HCT116 (cell line): Measurements from ENCODE around the gene CECR2. TPM values are rescaled to one million over a fixed set of nuclear protein-coding genes. Genes with fewer than 3 reads are reported as not detected.

Source experiments
- ATAC-seq: fragments of 200-7000 bp; cut with Tn5 transposase; 2 replicates; pipeline ENCODE4 v1.9.1; 2020; ENCODE audit warnings: mild to moderate bottlenecking, moderate library complexity
- BruUV-seq: library from RNA; stranded (reverse); fragments of 400-500 nt; replicated peaks from 2 replicates; lab custom pipeline; 2021; lab: Mats Ljungman, UMichigan
- CTCF ChIA-PET: fragments of 300-600 bp; sonication (Branson Sonifier 250); formaldehyde crosslinking; loops from one replicate; lab custom pipeline; 2021; ENCODE audit warnings: antibody characterized with exemption; lab: Charles Lee
- POLR2A ChIA-PET: fragments of 300-600, 350-600 bp; sonication (Branson Sonifier 250); formaldehyde crosslinking; loops from one replicate; lab custom pipeline; 2021; ENCODE audit warnings: antibody characterized with exemption; lab: Charles Lee
- RAD21 ChIA-PET, 2 experiments: fragments of 300-600 bp; sonication (Branson Sonifier 250); formaldehyde crosslinking; loops; one replicate each; lab custom pipeline; 2023; ENCODE audit warnings: low total read pairs in 2 of 2; ENCODE audit not compliant: uncharacterized antibody in 2 of 2, unreplicated experiment in 2 of 2, low non-redundant PET in 1 of 2; lab: Charles Lee
- DNase-seq: peaks from one replicate; pipeline ENCODE4 v3.0.0-alpha.2; 2010; ENCODE audit warnings: low read depth, low spot score
- H2AFZ ChIP-seq: fragments of 200-600 bp; shearing (Covaris generic), sonication (generic); 2 replicates; pipeline ENCODE4 v1.6.1; 2017; ENCODE audit warnings: low read depth, mixed run types, mixed read lengths, antibody characterized with exemption, low read length; ENCODE audit not compliant: poor library complexity, severe bottlenecking
- H3K27ac ChIP-seq: 2 replicates; pipeline ENCODE4 v1.5.1; 2012; ENCODE audit warnings: low read depth, low read length
- H3K27me3 ChIP-seq: fragments of 200-600 bp; sonication (generic); 2 replicates; pipeline ENCODE4 v1.6.1; 2016; ENCODE audit warnings: mixed run types, low read length, mixed read lengths; ENCODE audit not compliant: insufficient read depth
- H3K36me3 ChIP-seq, 2 experiments: fragments of 200-500 bp in 1 of 2; fragments of 200-600 bp in 1 of 2; sonication (Bioruptor generic) in 1 of 2; sonication (generic) in 1 of 2; 2 replicates each; pipeline versions ENCODE4 v1.5.1 to v1.6.1; 2014 to 2016; ENCODE audit warnings: low read length in 2 of 2, inconsistent platforms in 1 of 2, mixed read lengths in 1 of 2, mixed run types in 1 of 2; ENCODE audit not compliant: insufficient read depth in 2 of 2, control insufficient read depth in 1 of 2
- H3K4me1 ChIP-seq, 2 experiments: fragments of 200-600 bp in 1 of 2; sonication (generic) in 1 of 2; 2 replicates each; pipeline versions ENCODE4 v1.5.1 to v1.6.1; 2012 to 2017; ENCODE audit warnings: low read length in 2 of 2, inconsistent platforms in 1 of 2, mild to moderate bottlenecking in 1 of 2, mixed read lengths in 1 of 2, mixed run types in 1 of 2, moderate library complexity in 1 of 2; ENCODE audit not compliant: insufficient read depth in 2 of 2, control insufficient read depth in 1 of 2
- H3K4me2 ChIP-seq: fragments of 200-600 bp; sonication (generic); 2 replicates; pipeline ENCODE4 v1.6.1; 2017; ENCODE audit warnings: mixed run types, low read length, mixed read lengths
- H3K4me3 ChIP-seq, 2 experiments: fragments of 200-600 bp in 1 of 2; sonication (generic) in 1 of 2; replicated peaks in 1 of 2; 2 replicates each; pipeline ENCODE4 v1.5.1; 2011 to 2016; ENCODE audit warnings: low read length in 2 of 2, control low read depth in 1 of 2, low read depth in 1 of 2, mild to moderate bottlenecking in 1 of 2, mixed read lengths in 1 of 2, mixed run types in 1 of 2
- H3K79me2 ChIP-seq: fragments of 200-600 bp; sonication (generic); 2 replicates; pipeline ENCODE4 v1.6.1; 2017; ENCODE audit warnings: mild to moderate bottlenecking, mixed run types, low read length, moderate library complexity, mixed read lengths; ENCODE audit not compliant: insufficient read depth
- H3K9ac ChIP-seq: fragments of 200-600 bp; sonication (generic); 2 replicates; pipeline ENCODE4 v1.6.1; 2016; ENCODE audit warnings: low read length, mixed read lengths
- H3K9me2 ChIP-seq: fragments of 200-600 bp; sonication (generic), shearing (Covaris generic); 2 replicates; pipeline ENCODE4 v1.6.1; 2017; ENCODE audit warnings: mixed run types, mild to moderate bottlenecking, moderate library complexity; ENCODE audit not compliant: insufficient read depth
- H3K9me3 ChIP-seq, 2 experiments: fragments of 200-500 bp in 1 of 2; fragments of 200-600 bp in 1 of 2; sonication (Bioruptor generic) in 1 of 2; sonication (generic) in 1 of 2; 2 replicates each; pipeline ENCODE4 v1.6.1; 2014 to 2017; ENCODE audit warnings: low read length in 2 of 2, mixed read lengths in 2 of 2, inconsistent platforms in 1 of 2, low read depth in 1 of 2, mild to moderate bottlenecking in 1 of 2, mixed run types in 1 of 2, moderate library complexity in 1 of 2; ENCODE audit not compliant: control insufficient read depth in 1 of 2, insufficient read depth in 1 of 2
- H4K20me1 ChIP-seq: fragments of 200-600 bp; sonication (generic), shearing (Covaris generic); 2 replicates; pipeline ENCODE4 v1.6.1; 2017; ENCODE audit warnings: mixed run types, mild to moderate bottlenecking, moderate library complexity; ENCODE audit not compliant: insufficient read depth
- CEBPB ChIP-seq: IDR thresholded peaks from 2 replicates; pipeline ENCODE4 v1.6.1; 2012; ENCODE audit warnings: low read depth
- MAX ChIP-seq: IDR thresholded peaks from 2 replicates; pipeline ENCODE4 v1.6.1; 2012
- POLR2AphosphoS5 ChIP-seq: IDR thresholded peaks from 2 replicates; pipeline ENCODE4 v1.6.1; 2011; ENCODE audit warnings: mild to moderate bottlenecking, low read depth, low read length, moderate library complexity
- RAD21 ChIP-seq: IDR thresholded peaks from 2 replicates; pipeline ENCODE4 v1.6.1; 2012; ENCODE audit warnings: low read depth, mild to moderate bottlenecking
- SP1 ChIP-seq: IDR thresholded peaks from 2 replicates; pipeline ENCODE4 v1.6.1; 2012; ENCODE audit warnings: low read depth
- TCF7L2 ChIP-seq: IDR thresholded peaks from 2 replicates; pipeline ENCODE4 v1.7.0; 2011; ENCODE audit warnings: borderline replicate concordance, inconsistent platforms; ENCODE audit not compliant: insufficient read depth, insufficient read length; ENCODE audit errors: extremely low read depth
- YY1 ChIP-seq: IDR thresholded peaks from 2 replicates; pipeline ENCODE4 v1.6.1; 2011; ENCODE audit warnings: low read length, low read depth, moderate library complexity, mild to moderate bottlenecking; ENCODE audit not compliant: insufficient replicate concordance; ENCODE audit errors: extremely low read depth
- ZFX ChIP-seq: fragments of 450-650 bp; IDR thresholded peaks from 2 replicates; pipeline ENCODE4 v1.6.1; 2017
- intact Hi-C: fragments of 100-400 bp; cut with micrococcal nuclease; formaldehyde crosslinking; loops from 2 replicates; pipeline ENCODE4 v1.10.0; 2022
- total RNA-seq: library from RNA; stranded (reverse); gene quantifications from one replicate; pipeline ENCODE4 v1.2.1, GENCODE V29; 2021; ENCODE audit not compliant: unreplicated experiment
- TF ChIP-seq, protein P1 (sequence below): IDR thresholded peaks from 2 replicates; pipeline ENCODE4 v1.6.1; 2012
- TF ChIP-seq, protein P2 (sequence below), 3 experiments: fragments of 200-600 bp in 1 of 3; sonication (generic) in 1 of 3; IDR thresholded peaks in 2 of 3; conservative IDR thresholded peaks in 1 of 3; 2 replicates each; pipeline ENCODE4 v1.5.1; 2012 to 2017; ENCODE audit warnings: low read depth in 2 of 3, low read length in 2 of 3, antibody characterized with exemption in 1 of 3, borderline replicate concordance in 1 of 3, control low read depth in 1 of 3, mild to moderate bottlenecking in 1 of 3, mixed read lengths in 1 of 3, mixed run types in 1 of 3, moderate library complexity in 1 of 3; ENCODE audit not compliant: insufficient read depth in 1 of 3

Gene CECR2
- total RNA-seq, 1 experiment from 2014 or later = 6.0 TPM

DNA sequence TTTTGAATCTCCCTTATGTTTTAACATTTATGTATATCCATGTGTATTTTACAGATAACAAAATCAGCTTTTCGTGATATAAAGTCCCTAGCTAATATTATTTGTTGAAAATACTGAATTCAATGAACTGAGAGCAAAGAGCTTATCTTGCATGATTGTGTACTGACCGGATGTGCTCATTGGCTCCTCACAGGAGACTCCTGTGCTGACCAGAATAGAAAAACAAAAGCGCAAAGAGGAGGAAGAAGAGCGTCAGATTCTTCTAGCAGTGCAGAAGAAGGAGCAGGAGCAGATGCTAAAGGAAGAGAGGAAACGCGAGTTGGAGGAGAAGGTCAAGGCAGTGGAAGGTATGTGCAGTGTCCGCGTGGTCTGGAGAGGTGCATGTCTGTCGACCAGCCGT, 154.7 kb downstream of the CECR2 start:
- Histone ChIP-seq H3K36me3 (no peaks in the 10 kb centered on the region), H3K4me2 (no peak overlapping the region), H3K9ac (no peak overlapping the region), H3K27me3 (no peaks in the 10 kb centered on the region), H3K4me1 (peaks cover 0 to 4% of the 10 kb centered on the region in 2 experiments; a peak in 1 of 4 replicates), H3K4me3 (no peak overlapping the region), H3K79me2 (no peaks in the 10 kb centered on the region), H3K27ac (no peak overlapping the region), H4K20me1 (no peaks in the 10 kb centered on the region), H2AFZ (no peak overlapping the region), H3K9me3 (no peaks in the 10 kb centered on the region), H3K9me2 (no peaks in the 10 kb centered on the region)
- ATAC-seq (no peak), DNase-seq (no peak)
- CTCF ChIA-PET = interaction anchor here (0.7 kb wide), 1 partner anchor 9 kb away, joined by 6 read pairs; no protein-coding TSS in a partner anchor
- RAD21 ChIA-PET = no interaction called here
- TF ChIP-seq RAD21 = no peak
- TF ChIP-seq ZFX = no peak
- no peak for TF ChIP-seq TCF7L2
- TF ChIP-seq, protein P1, sequence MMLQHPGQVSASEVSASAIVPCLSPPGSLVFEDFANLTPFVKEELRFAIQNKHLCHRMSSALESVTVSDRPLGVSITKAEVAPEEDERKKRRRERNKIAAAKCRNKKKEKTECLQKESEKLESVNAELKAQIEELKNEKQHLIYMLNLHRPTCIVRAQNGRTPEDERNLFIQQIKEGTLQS = no peak
- no peak for TF ChIP-seq CEBPB
- TF ChIP-seq MAX = no peak
- no peak for TF ChIP-seq POLR2AphosphoS5
- no peak for TF ChIP-seq SP1
- TF ChIP-seq, protein P2, sequence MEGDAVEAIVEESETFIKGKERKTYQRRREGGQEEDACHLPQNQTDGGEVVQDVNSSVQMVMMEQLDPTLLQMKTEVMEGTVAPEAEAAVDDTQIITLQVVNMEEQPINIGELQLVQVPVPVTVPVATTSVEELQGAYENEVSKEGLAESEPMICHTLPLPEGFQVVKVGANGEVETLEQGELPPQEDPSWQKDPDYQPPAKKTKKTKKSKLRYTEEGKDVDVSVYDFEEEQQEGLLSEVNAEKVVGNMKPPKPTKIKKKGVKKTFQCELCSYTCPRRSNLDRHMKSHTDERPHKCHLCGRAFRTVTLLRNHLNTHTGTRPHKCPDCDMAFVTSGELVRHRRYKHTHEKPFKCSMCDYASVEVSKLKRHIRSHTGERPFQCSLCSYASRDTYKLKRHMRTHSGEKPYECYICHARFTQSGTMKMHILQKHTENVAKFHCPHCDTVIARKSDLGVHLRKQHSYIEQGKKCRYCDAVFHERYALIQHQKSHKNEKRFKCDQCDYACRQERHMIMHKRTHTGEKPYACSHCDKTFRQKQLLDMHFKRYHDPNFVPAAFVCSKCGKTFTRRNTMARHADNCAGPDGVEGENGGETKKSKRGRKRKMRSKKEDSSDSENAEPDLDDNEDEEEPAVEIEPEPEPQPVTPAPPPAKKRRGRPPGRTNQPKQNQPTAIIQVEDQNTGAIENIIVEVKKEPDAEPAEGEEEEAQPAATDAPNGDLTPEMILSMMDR (IDR thresholded peaks at IDR 0.05 in 2 of 3, conservative IDR thresholded peaks at IDR 0.05 in 1 of 3; ENCODE audit: borderline replicate concordance in 1 of 3, insufficient read depth in 1 of 3, low read depth in 2 of 3, low read length in 2 of 3) = no peak
- no peak for TF ChIP-seq YY1
- intact Hi-C loops = no loop called here
- POLR2A ChIA-PET = interaction anchor here (0.7 kb wide), 1 partner anchor 47 kb away, joined by 4 read pairs; no protein-coding TSS in a partner anchor
- no TSS peak for BruUV-seq
